HepG2 (cell line): ENCODE measurements around the gene STK11. TPM values are rescaled to one million over a fixed set of nuclear protein-coding genes. Genes with fewer than 3 reads are reported as not detected.

Experiments
- ATF1 ChIP-seq: IDR thresholded peaks from 2 replicates; pipeline ENCODE4 v1.6.1; 2016; ENCODE audit warnings: mild to moderate bottlenecking, control low read depth
- FOXC1 ChIP-seq: sonication (generic); formaldehyde crosslinking; IDR thresholded peaks from 2 replicates; pipeline ENCODE4 v1.8.0; 2022; ENCODE audit warnings: mild to moderate bottlenecking, missing genetic modification reagents, borderline replicate concordance
- HDAC6 ChIP-seq: fragments of 200-600 bp; sonication (generic); IDR thresholded peaks from 2 replicates; pipeline ENCODE4 v1.7.0; 2017; ENCODE audit warnings: mild to moderate bottlenecking, antibody characterized with exemption, low read length, low read depth
- HHEX ChIP-seq: IDR thresholded peaks from 2 replicates; pipeline ENCODE4 v1.6.1; 2016; ENCODE audit warnings: control low read depth
- HMG20A ChIP-seq: IDR thresholded peaks from 2 replicates; pipeline ENCODE4 v1.6.1; 2016; ENCODE audit warnings: borderline replicate concordance
- KDM3A ChIP-seq: IDR thresholded peaks from 2 replicates; pipeline ENCODE4 v1.6.1; 2018; ENCODE audit warnings: low read depth, missing compliant biosample characterization
- NFIC ChIP-seq: IDR thresholded peaks from 2 replicates; pipeline ENCODE4 v1.6.1; 2012; ENCODE audit warnings: mild to moderate bottlenecking, low read length, inconsistent platforms
- NR3C1 ChIP-seq: sonication (generic); formaldehyde crosslinking; IDR thresholded peaks from 2 replicates; pipeline ENCODE4 v1.4.0; 2020; ENCODE audit warnings: missing genetic modification reagents
- PHF21A ChIP-seq: sonication (generic); formaldehyde crosslinking; IDR thresholded peaks from 2 replicates; pipeline ENCODE4 v1.5.0; 2020; ENCODE audit warnings: mild to moderate bottlenecking, missing genetic modification reagents
- PRDM15 ChIP-seq: sonication (generic); formaldehyde crosslinking; IDR thresholded peaks from 2 replicates; pipeline ENCODE4 v1.4.0; 2020; ENCODE audit warnings: missing genetic modification reagents
- RNF2 ChIP-seq: fragments of 450-650 bp; conservative IDR thresholded peaks from 2 replicates; pipeline ENCODE4 v1.6.1; 2016; ENCODE audit warnings: low read depth
- SP140L ChIP-seq: sonication (generic); formaldehyde crosslinking; IDR thresholded peaks from 2 replicates; pipeline ENCODE4 v1.4.0; 2020; ENCODE audit warnings: missing genetic modification reagents, borderline replicate concordance
- TGIF2 ChIP-seq: IDR thresholded peaks from 2 replicates; pipeline ENCODE4 v1.6.1; 2016; ENCODE audit warnings: control low read depth, missing compliant biosample characterization
- ZFP90 ChIP-seq: sonication (generic); formaldehyde crosslinking; IDR thresholded peaks from 2 replicates; pipeline ENCODE4 v1.8.0; 2022; ENCODE audit warnings: missing genetic modification reagents, mild to moderate bottlenecking, inconsistent platforms, borderline replicate concordance
- ZMYM3 ChIP-seq: sonication (generic); formaldehyde crosslinking; IDR thresholded peaks from 2 replicates; pipeline ENCODE4 v1.5.1; 2020; ENCODE audit warnings: mild to moderate bottlenecking, missing genetic modification reagents
- ZNF101 ChIP-seq: sonication (generic); formaldehyde crosslinking; IDR thresholded peaks from 2 replicates; pipeline ENCODE4 v1.4.0; 2020; ENCODE audit warnings: mild to moderate bottlenecking, low read depth, missing genetic modification reagents, borderline replicate concordance
- ZNF225 ChIP-seq: sonication (generic); formaldehyde crosslinking; IDR thresholded peaks from 2 replicates; pipeline ENCODE4 v1.4.0; 2020; ENCODE audit warnings: mild to moderate bottlenecking, missing genetic modification reagents
- ZNF256 ChIP-seq: sonication (generic); formaldehyde crosslinking; conservative IDR thresholded peaks from 2 replicates; pipeline ENCODE4 v1.4.0; 2020; ENCODE audit warnings: missing genetic modification reagents
- ZNF282 ChIP-seq: fragments of 450-650 bp; IDR thresholded peaks from 2 replicates; pipeline ENCODE4 v1.6.1; 2018; ENCODE audit not compliant: partially characterized antibody
- ZNF317 ChIP-seq: sonication (generic); formaldehyde crosslinking; IDR thresholded peaks from 2 replicates; pipeline ENCODE4 v1.5.0; 2020; ENCODE audit warnings: mild to moderate bottlenecking, missing genetic modification reagents
- ZNF468 ChIP-seq: sonication (generic); formaldehyde crosslinking; IDR thresholded peaks from 2 replicates; pipeline ENCODE4 v1.8.0; 2022; ENCODE audit warnings: mild to moderate bottlenecking, moderate library complexity, missing genetic modification reagents
- ZNF572 ChIP-seq: sonication (generic); formaldehyde crosslinking; IDR thresholded peaks from 2 replicates; pipeline ENCODE4 v1.5.1; 2020; ENCODE audit warnings: mild to moderate bottlenecking, missing genetic modification reagents
- ZNF576 ChIP-seq: sonication (generic); formaldehyde crosslinking; IDR thresholded peaks from 2 replicates; pipeline ENCODE4 v1.4.0; 2020; ENCODE audit warnings: mild to moderate bottlenecking, missing genetic modification reagents
- ZNF580 ChIP-seq: IDR thresholded peaks from 2 replicates; pipeline ENCODE4 v1.6.1; 2016; ENCODE audit warnings: low read depth, borderline replicate concordance
- ZNF766 ChIP-seq: sonication (generic); formaldehyde crosslinking; IDR thresholded peaks from 2 replicates; pipeline ENCODE4 v1.5.0; 2020; ENCODE audit warnings: missing genetic modification reagents, borderline replicate concordance
- polyA plus RNA-seq, 8 experiments: library from polyadenylated mRNA; depleted of rRNA in 3 of 8; stranded (reverse) in 7 of 8; unstranded in 1 of 8; fragments of >200 nt; fragmentation: Illumina TruSeq in 4 of 8; extraction: Trizol in 4 of 8; gene quantifications; 2 replicates each; pipeline versions ENCODE4 v1.2.1 to v1.2.3, GENCODE V29; 2011 to 2016; ENCODE audit warnings: low read depth in 4 of 8, missing spikeins in 1 of 8, mixed read lengths in 1 of 8; ENCODE audit not compliant: insufficient read depth in 1 of 8
- total RNA-seq, 5 experiments: library from RNA; depleted of rRNA; stranded (reverse); fragments of >200 nt; fragmentation: Illumina TruSeq; extraction: Trizol; gene quantifications; 2 replicates each; pipeline ENCODE4 v1.2.3, GENCODE V29; 2016; ENCODE audit warnings: low read depth in 1 of 5
- TF ChIP-seq, protein P1 (sequence below): sonication (generic); formaldehyde crosslinking; IDR thresholded peaks from 2 replicates; pipeline ENCODE4 v1.4.0; 2020; ENCODE audit warnings: missing genetic modification reagents
- TF ChIP-seq, protein P2 (sequence below): sonication (generic); formaldehyde crosslinking; IDR thresholded peaks from 2 replicates; pipeline ENCODE4 v1.4.0; 2020; ENCODE audit warnings: missing genetic modification reagents

The STK11 gene
- total and polyA plus RNA-seq, 2 of the 13 experiments (the other 11 are each of a cell fraction or from before 2014, with no cell fraction given), result 27.5 to 43.6 TPM

- TF ChIP-seq, protein P1, sequence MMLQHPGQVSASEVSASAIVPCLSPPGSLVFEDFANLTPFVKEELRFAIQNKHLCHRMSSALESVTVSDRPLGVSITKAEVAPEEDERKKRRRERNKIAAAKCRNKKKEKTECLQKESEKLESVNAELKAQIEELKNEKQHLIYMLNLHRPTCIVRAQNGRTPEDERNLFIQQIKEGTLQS (CRISPR knock-in tag), result no peak
- peak; percentile 30; the same call in 1 of the 2 replicates for TF ChIP-seq FOXC1 (CRISPR knock-in tag)
- TF ChIP-seq ZNF256, result no peak
- TF ChIP-seq ZNF580 (CRISPR knock-in tag), result no peak
- TF ChIP-seq ATF1 (CRISPR knock-in tag), result no peak
- 0 out of 2 replicates have a peak, but pooled peaks have one; percentile 4 for TF ChIP-seq ZNF572 (CRISPR knock-in tag)
- TF ChIP-seq ZNF766 (CRISPR knock-in tag), result peak; percentile 92; the same call in 1 of the 2 replicates
- no peak for TF ChIP-seq ZMYM3 (CRISPR knock-in tag)
- no peak for TF ChIP-seq ZNF468 (CRISPR knock-in tag)
- peak; percentile 24; the same call in 1 of the 2 replicates for TF ChIP-seq ZNF317
- no peak for TF ChIP-seq PRDM15 (CRISPR knock-in tag)
- TF ChIP-seq, protein P2, sequence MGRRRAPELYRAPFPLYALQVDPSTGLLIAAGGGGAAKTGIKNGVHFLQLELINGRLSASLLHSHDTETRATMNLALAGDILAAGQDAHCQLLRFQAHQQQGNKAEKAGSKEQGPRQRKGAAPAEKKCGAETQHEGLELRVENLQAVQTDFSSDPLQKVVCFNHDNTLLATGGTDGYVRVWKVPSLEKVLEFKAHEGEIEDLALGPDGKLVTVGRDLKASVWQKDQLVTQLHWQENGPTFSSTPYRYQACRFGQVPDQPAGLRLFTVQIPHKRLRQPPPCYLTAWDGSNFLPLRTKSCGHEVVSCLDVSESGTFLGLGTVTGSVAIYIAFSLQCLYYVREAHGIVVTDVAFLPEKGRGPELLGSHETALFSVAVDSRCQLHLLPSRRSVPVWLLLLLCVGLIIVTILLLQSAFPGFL (CRISPR knock-in tag), result no peak
- no peak for TF ChIP-seq NFIC
- TF ChIP-seq PHF21A, result peak; percentile 46; the same call in 1 of the 2 replicates
- no peak for TF ChIP-seq HHEX
- TF ChIP-seq HMG20A (CRISPR knock-in tag), result no peak
- no peak for TF ChIP-seq KDM3A (CRISPR knock-in tag)
- TF ChIP-seq ZNF225 (CRISPR knock-in tag), result peak; percentile 46; the same call in 1 of the 2 replicates
- no peak for TF ChIP-seq HDAC6
- peak; percentile 97 for TF ChIP-seq RNF2
- TF ChIP-seq SP140L (CRISPR knock-in tag), result no peak
- no peak for TF ChIP-seq ZNF576
- TF ChIP-seq ZFP90 (CRISPR knock-in tag), result no peak; the same call in 1 of the 2 replicates
- no peak for TF ChIP-seq ZNF101 (CRISPR knock-in tag)
- no peak for TF ChIP-seq ZNF282
- TF ChIP-seq TGIF2 (CRISPR knock-in tag), result 0 out of 2 replicates have a peak, but pooled peaks have one; percentile 17
- no peak for TF ChIP-seq NR3C1 (CRISPR knock-in tag)
These were observed 69.8 kb downstream of the STK11 start, which contains the start of gene FAM174C (continued) for GRCh38 chr19:1275260-1275975.
